ENCODE data around the gene LOX.

LOX gene

GRCh38 chr5:122078116-122079110, at the start of gene LOX:
Gene LOX (minus strand): TSS chr5:122078259. CDS start chr5:122077985, 274 bp downstream.
- peak; percentile 29 for DNase-seq (ENCODE audit: low spot score)
- TF ChIP-seq CTCF (IDR thresholded peaks at IDR 0.05; ENCODE audit: extremely low read depth, missing control alignments), result no peak

GRCh38 chr5:122126756-122127321, 48.8 kb upstream of the LOX start:
- DNase-seq (ENCODE audit: low spot score), result no peak
- no peak for TF ChIP-seq CTCF (IDR thresholded peaks at IDR 0.05; ENCODE audit: extremely low read depth, missing control alignments)

- DNase-seq (ENCODE audit: low spot score), result no peak
- no peak for TF ChIP-seq CTCF (IDR thresholded peaks at IDR 0.05; ENCODE audit: extremely low read depth, missing control alignments)
Observed at GRCh38 chr5:122126177-122126755, 48.2 kb upstream of the LOX start.

GRCh38 chr5:122124766-122125165, 46.7 kb upstream of the LOX start:
- TF ChIP-seq CTCF (IDR thresholded peaks at IDR 0.05; ENCODE audit: extremely low read depth, missing control alignments), result no peak
- no peak for DNase-seq (ENCODE audit: low spot score)

GRCh38 chr5:122121479-122122465, 43.7 kb upstream of the LOX start:
- DNase-seq (ENCODE audit: low spot score), result no peak
- no peak for TF ChIP-seq CTCF (IDR thresholded peaks at IDR 0.05; ENCODE audit: extremely low read depth, missing control alignments)

- no peak for TF ChIP-seq CTCF (IDR thresholded peaks at IDR 0.05; ENCODE audit: extremely low read depth, missing control alignments)
- DNase-seq (ENCODE audit: low spot score), result no peak
Observed at GRCh38 chr5:122120957-122121356, 42.9 kb upstream of the LOX start.
